HG03135 (cell line): ENCODE results near the gene CCDC85A.

Experiments used
- ATAC-seq: cut with Tn5 transposase; IDR thresholded peaks from one replicate; pipeline ENCODE4 v1.9.1; 2021; ENCODE audit warnings: mild to moderate bottlenecking, moderate library complexity; ENCODE audit not compliant: unreplicated experiment

CCDC85A gene

GRCh38 chr2:56234241-56234640, 50.5 kb downstream of the CCDC85A start:
- no peak for ATAC-seq

DNA sequence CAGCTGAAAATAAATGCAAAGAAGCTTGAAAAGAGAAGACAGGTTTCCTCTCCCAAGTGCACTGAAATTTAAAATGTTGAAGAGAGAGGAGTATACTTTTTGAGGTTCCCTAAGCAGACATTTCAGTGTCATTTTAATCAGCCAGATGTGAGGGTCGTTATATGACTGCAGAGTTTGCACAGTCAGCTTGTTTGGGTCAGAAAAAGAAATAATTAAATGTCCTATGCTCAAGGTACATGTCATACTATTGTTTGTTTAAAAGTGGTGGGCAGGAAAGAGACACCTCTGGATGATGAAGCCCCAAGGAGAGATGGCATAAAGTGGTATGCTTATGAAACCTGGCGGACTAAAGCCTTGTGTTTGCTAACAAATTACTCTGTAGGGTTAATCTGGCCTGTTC, 55.2 kb downstream of the CCDC85A start:
- ATAC-seq = no peak

DNA sequence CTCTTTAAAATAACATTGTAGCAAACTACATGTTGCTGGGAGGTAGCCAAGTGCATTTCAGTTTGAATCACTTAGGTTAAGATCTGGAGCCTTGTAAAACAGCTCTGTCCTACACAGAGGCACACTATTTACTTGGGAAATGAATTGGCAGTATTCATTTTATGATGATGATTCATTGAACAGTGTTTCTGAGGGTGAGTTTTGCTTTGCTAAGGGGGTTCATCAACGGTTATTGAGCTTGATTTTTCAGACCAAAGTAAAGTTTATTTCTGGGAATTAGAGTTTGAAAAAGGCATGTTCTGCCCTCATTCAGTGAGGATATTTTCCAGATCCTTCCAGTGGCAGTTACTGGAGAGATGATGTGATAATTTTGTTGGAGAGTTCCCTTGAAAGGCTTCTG, 55.6 kb downstream of the CCDC85A start:
- no peak for ATAC-seq

DNA sequence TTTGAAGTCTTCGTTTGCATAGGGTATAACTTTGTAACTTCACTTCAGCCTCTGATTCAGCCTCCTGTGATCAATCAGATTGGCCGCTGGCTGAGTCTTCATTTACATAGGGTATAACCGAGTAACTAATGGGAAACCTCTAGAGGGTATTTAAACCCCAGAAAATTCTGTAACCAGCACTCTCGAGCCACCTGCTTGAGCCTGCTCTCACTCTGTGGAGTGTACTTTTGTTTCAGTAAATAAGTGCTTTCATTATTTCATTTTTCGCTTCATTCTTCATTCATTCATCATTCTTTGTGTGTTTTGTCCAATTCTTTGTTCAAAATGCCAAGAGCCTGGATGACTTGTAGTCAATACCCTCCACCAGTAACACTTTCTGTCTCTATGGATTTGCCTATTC, 56.4 kb downstream of the CCDC85A start:
- ATAC-seq = no peak

- ATAC-seq = no peak
Observed at GRCh38 chr2:56244506-56244905, 60.7 kb downstream of the CCDC85A start.

DNA sequence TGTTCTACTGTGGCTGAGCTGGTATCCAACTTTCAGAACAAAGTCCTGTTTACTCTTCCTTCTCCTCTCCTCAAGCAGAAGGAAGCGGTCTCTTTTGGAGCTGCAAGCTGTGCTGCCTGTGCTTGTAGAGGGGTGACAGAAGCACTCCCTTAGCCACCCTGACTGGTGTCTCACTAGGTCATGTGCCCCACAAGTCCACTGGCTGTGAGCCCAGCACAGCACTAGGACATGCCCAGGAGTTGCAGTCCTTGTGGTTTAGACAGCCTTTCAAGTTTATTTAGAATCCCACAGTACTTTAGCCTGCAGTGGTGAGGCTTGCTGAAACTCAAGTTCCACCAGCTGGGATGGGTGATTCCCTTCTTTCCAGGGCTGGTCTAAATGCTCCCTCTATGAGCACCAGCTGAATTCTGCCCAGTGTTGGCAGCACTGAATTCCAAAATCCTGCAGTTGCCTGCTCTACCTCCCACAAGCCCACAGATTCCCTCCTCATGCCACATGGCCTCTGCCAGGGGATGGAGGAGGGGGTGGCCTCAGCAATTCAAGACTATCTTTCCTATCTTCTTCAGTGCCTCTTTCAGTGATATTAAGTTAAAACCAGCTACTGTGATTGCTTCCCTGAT, 61.2 kb downstream of the CCDC85A start:
- no peak for ATAC-seq

DNA sequence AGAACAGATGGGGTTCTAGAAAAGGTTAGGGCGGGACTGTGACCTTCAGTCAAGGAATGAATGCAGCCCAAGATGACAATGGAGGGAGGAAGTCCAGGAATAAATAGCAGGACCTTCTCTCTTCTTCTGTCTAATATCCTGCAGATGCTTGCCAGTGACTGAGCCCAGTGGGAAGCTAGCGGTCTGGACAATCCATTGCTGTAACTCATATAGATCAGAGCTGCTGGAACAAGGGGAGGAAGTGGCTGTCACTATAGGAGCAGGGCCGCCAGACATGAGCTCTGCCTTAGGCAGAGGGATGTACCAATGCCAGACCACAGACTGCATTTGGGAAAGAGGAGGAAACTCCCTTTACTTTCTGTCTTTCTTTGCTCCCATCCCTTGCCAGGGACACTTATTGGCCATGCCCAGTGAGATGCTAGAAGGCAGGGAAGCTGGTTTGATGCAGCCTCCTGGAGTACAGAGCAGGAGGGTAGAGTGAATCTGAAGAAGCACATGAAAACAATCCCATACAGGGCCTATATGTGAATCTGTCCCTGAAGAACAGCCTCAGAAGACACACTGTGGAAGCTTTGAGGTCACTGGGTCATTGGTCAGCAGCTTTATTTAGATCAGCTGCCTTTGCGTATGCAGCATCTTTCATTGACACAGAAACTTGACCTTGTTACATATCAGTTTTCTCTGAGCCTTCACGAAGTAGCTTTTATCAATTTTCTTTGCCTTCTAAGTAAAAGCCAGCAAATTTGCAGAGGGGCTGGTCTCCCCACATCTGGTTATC, 65.4 kb downstream of the CCDC85A start:
- no peak for ATAC-seq

GRCh38 chr2:56250153-56250729, 66.5 kb downstream of the CCDC85A start:
- no peak for ATAC-seq

GRCh38 chr2:56260415-56260814, 76.6 kb downstream of the CCDC85A start:
- no peak for ATAC-seq

GRCh38 chr2:56262241-56262640, 78.5 kb downstream of the CCDC85A start:
- no peak for ATAC-seq

DNA sequence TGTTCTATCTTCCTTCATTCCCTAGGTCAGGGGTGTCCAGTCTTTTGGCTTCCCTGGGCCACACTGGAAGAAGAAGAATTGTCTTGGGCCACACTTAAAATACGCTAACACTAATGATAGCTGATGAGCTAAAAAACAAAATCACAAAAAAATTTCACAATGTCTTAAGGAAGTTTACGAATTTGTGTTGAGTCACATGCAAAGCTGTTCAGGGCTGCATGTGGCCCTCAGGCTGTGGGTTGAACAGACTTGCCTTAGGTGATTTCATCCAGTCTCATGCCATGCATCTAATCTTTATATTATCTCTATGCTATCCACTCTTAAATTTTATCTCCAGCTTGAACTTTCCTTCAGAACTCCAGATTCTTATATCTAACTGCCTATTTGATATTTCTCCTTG, 80.1 kb downstream of the CCDC85A start:
- ATAC-seq = no peak

DNA sequence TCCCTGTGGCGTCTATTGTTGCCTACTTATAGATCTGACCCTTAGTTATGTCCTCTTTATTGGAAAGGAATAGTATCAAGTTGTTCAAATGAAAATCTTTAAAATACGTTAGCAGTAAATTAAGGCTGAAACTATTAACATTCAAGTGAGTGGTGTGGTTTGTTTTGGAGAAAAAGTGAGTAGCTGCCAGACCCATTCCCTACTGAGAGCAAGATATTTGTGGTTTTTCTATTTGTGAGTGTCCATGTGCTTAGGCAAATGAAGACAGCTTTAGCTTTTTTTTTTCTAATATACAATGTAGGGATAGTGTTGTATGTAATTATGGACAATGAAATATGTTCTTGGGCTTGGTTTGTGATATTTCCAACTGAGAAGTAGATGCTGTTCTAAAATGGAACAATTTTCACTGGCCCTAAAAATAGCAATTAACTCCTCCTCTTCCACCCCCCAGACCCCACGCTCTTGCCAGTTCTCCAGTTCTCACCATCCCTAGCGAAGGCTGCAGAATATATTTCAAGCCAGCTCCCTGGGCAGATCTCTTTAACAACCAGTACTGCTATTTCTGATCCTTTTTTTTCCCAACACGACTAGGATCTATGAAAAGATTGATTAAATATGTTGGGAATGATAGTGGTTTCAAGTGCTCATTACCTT, 83.1 kb downstream of the CCDC85A start:
- no peak for ATAC-seq

GRCh38 chr2:56267415-56267788, 83.6 kb downstream of the CCDC85A start:
- no peak for ATAC-seq

DNA sequence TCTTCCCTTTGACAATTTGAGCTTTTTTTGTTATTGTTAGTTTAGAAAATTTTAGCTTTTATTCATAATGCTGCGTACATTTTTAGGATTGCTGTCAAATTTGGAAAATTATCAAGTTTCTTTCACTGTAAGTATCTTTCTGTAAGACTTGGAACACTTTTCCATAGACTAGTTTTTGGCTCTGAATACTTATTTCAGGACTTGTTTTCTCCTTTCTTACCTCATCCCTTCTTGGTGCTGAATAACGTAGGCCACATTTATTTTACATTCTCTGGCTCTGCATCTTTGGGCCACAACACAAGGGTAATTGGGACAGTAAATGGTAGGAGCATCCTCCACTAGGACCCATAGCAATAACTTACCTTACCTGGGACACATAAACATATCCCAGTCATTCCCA, 85.1 kb downstream of the CCDC85A start:
- ATAC-seq = no peak

- no peak for ATAC-seq
Observed at GRCh38 chr2:56271275-56271674, 87.5 kb downstream of the CCDC85A start.

DNA sequence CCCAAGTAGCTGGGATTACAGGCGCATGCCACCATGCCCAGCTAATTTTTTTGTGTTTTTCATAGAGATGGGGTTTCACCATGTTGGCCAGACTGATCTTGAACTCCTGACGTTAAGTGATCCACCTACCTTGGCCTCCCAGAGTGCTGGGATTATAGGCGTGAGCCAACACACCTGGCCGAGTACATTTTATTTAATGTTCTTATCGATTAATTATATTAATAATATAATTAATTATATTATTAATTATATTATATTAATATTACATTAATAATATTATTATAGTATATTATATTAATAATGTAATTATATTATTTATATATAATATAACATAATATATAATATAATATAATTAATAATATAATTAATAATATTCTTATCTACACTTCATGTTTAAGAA, 101.4 kb downstream of the CCDC85A start:
- no peak for ATAC-seq

- no peak for ATAC-seq
Observed at GRCh38 chr2:56286936-56287335, 103.1 kb downstream of the CCDC85A start.

GRCh38 chr2:56287508-56287907, 103.7 kb downstream of the CCDC85A start:
- ATAC-seq = no peak

DNA sequence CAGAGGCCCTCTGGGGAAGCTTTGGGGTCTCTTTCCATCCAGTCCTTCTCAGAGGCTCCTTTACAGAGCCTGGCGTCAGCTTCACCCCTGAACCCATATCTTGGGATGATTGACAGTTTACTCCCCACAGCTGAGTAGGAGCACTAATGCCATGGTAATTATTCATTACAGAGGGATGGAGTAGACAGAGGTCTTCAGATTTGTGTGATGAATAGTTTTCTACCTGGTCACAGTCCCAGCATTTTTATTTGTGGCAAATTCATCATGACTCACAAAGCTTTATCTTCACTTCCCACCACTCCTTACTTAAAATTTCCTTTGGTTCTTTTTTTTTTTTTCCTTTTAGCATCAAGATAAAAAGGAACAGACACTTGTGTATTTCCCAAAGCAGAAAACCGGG, 104.2 kb downstream of the CCDC85A start:
- ATAC-seq = no peak

DNA sequence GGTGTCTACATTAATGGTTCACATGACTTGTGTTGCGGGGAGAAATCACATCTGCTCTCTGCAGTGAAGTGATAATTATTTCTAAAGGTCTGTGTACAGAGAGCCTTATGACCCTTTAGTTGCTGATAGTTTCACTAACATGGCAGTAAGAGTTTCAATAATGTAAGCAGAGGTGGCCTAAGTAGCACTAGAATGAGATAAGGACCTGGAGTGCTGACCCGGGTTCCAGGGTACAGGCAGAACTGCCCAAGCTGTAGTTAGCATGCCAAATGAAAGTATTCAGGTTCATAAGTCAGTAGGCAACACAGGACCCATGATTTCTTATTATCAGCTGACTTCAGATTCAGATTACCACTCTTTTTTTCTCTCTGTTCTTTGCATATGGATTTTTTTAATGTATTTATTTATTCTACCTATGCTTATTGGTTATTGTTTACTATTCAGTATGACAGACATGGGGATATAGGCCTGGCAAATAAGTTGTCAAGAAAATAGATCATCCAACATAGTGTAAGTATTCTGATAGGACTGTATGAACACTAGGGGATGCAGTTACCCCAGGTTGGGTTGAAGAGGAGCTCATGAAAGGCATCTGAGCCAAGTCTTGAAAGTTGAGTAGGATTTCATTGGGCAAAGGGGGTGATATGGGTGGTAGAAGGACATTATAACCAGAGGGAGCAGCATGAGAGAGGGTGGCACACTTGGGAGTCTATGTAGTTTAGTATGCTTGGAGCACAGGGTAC, 105.2 kb downstream of the CCDC85A start:
- ATAC-seq = no peak

DNA sequence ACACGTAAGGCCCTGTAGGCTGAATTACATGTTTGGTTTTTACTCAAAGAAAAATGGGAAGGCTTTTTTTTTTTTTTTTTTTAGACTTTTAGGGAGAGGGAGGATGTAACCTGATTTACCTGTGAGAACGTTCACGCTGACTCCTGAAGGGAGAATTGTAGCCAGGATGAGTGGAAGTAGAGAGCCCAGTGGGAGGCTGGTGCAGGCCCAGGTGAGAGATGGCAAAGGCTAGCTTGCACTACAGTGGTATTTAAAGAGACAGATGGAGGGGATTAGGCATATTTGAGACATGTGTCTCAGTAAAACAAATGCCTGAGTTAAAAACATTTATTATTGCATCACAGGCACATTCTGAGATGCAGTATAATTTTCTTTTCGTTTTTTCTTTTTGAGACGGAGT, 107.9 kb downstream of the CCDC85A start:
- no peak for ATAC-seq
